Motor neuron (in vitro differentiated cells): ENCODE measurements around the gene ZSCAN23. TPM values are rescaled to one million over a fixed set of nuclear protein-coding genes. Genes with fewer than 3 reads are reported as not detected.
"Not testable (repeated sequence)": the region's sequence is repeated elsewhere in the genome, so short reads cannot be mapped to it uniquely, and the experiment has no call there.

Source experiments
- ATAC-seq, 8 experiments: fragments of 200-7000 bp; cut with Tn5 transposase; replicated peaks in 6 of 8; 2 replicates each; pipeline ENCODE4 v1.8.0; 2021; ENCODE audit warnings: mild to moderate bottlenecking in 8 of 8, moderate library complexity in 8 of 8
- H3K27ac ChIP-seq, 2 donors: fragments of 250-450 bp; sonication (Bioruptor Pico); 2 replicates each; pipeline ENCODE4 v1.9.0; 2021; ENCODE audit warnings: antibody characterized with exemption in 2 of 2, mild to moderate bottlenecking in 2 of 2, moderate library complexity in 1 of 2
- H3K4me1 ChIP-seq, 2 donors: fragments of 250-450 bp; sonication (Bioruptor Pico); replicated peaks in 1 of 2; 2 replicates each; pipeline ENCODE4 v1.6.1; 2021; ENCODE audit warnings: antibody characterized with exemption in 2 of 2, mild to moderate bottlenecking in 2 of 2, moderate library complexity in 1 of 2
- H3K4me3 ChIP-seq, 5 donors: fragments of 250-450 bp; sonication (Bioruptor Pico); 2 replicates each; pipeline ENCODE4 v1.9.0; 2021; ENCODE audit warnings: antibody characterized with exemption in 5 of 5, mild to moderate bottlenecking in 5 of 5, moderate library complexity in 4 of 5
- WGBS, 10 experiments: fragments of 450-650 bp; shearing (Covaris generic); methylation state at CpG; one replicate each; pipeline ENCODE4 v1.0.0; 2022; 5-methylcytosine and 5-hydroxymethylcytosine counted together
- in situ Hi-C, 9 experiments: fragments of 400-800 bp; cut with MboI; loops; one replicate each; pipeline ENCODE4 v1.15.0; 2021; ENCODE audit warnings: low sequenced_read_pairs in 9 of 9, low pct_unique_long_range_greater_than_20kb in 2 of 9; ENCODE audit not compliant: unreplicated experiment in 9 of 9
- total RNA-seq, 8 experiments: library from RNA; unstranded; fragments of 300-600 nt; gene quantifications; 2 replicates each; pipeline versions ENCODE4 v1.2.3 to v1.2.4, GENCODE V29; 2022

The ZSCAN23 gene
- total RNA-seq, 8 experiments from 2014 or later: 2.5 to 11.5 (median 8.1) TPM

DNA sequence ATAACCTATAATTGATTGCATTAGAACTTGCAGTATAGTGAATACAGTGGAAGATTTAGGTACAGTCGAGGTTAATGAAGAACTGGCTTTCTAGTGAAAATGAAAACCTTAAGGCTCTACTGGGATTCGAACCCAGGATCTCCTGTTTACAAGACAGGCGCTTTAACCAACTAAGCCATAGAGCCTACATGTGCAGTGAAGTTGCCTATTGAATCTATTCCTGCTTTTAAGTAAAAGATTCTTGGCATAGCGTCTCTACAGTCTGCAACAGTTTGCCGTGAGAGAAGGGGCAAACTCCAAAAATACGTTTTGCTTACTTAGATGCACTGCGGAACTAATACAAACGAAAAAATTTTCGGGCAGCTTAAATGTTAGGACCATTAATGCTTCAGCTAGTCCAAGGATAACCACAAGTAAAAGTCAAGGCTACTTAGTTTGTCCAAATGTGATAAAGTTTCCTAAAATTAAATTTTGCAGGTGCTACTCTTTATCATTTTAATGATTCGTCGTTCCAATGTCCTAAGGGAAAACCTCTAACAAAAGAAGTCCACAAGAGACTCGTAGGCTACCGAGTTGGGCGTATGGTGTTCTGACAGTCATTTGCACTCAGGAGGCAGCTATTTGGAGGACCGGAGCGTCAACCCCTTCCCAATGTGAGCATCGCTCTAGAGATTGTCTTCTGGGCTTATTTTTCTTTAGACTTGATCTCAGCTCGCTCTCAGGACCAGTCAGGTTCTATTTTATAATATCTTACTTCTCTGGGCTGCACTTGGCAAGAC is 31.3 kb upstream of the ZSCAN23 start:
- Histone ChIP-seq H3K4me1 (no peaks in the 10 kb centered on the region), H3K27ac (no peak overlapping the region), H3K4me3 (peak overlapping the region in 4 of 5 donors; percentile 17 to 38 (median 33))
- 0 to 5% (median 1%) methylated on average over 1 to 18 of the region's 18 CpGs for WGBS, 10 experiments
- peak; percentile 74 to 98 (median 96) for ATAC-seq
- in situ Hi-C loops: loop anchor here in 2 of 9 experiments (25.0 kb wide), 1 partner anchor 213 kb away; no protein-coding TSS in a partner anchor

DNA sequence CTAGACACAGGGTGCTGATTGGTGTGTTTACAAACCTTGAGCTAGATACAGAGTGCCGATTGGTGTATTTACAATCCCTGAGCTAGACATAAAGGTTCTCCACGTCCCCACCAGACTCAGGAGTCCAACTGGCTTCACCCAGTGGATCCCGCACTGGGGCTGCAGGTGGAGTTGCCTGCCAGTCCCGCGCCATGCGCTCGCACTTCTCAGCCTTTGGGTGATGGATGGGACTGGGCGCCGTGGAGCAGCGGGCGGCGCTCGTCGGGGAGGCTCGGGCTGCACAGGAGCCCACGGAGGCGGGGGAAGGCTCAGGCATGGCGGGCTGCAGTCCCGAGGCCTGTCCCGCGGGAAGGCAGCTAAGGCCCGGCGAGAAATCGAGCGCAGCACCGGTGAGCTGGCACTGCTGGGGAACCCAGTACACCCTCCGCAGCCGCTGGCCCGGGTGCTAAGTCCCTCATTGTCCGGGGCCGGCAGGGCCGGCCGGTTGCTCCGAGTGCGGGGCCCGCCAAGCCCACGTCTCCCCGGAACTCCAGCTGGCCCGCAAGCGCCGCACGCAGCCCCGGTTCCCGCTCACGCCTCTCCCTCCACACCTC is 26.0 kb upstream of the ZSCAN23 start:
- H3K4me3 ChIP-seq, in situ Hi-C loops, H3K27ac ChIP-seq, H3K4me1 ChIP-seq, ATAC-seq: not testable (repeated sequence)
- WGBS, 10 experiments: no CpG with 5 or more reads among the region's 45 CpGs

GRCh38 chr6:28468056-28468455 is 24.8 kb upstream of the ZSCAN23 start:
- 39 to 88% (median 75%) methylated on average over 3 to 7 of the region's 7 CpGs; no CpG with 5 or more reads in 1 of the 10 experiments for WGBS, 10 experiments
- Histone ChIP-seq H3K4me1 (no peaks in the 10 kb centered on the region), H3K27ac (no peak overlapping the region), H3K4me3 (no peak overlapping the region)
- in situ Hi-C loops: no loop called here
- no peak for ATAC-seq

DNA sequence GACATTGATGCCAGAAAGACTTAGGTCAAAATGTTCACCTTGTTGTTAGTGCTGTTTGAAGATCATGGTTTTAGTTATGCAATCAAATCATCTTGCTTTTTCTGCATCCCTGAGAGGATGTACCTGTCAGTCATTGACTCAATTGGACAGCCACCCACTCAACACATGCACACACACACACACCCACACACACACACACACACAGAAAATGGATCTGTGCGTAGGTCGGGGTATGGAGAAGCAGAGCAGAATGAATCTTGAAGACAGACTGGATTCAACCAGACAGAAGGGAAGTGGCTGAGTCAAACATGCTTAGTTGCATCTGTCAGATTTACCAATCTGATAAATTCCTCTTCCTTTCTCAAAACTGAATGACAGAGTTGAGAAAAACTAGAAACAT is 19.1 kb upstream of the ZSCAN23 start:
- peak in 5 of 8 experiments; percentile 19 to 56 (median 50) for ATAC-seq
- in situ Hi-C loops: no loop called here
- Histone ChIP-seq H3K27ac (no peak overlapping the region), H3K4me3 (no peak overlapping the region), H3K4me1 (no peaks in the 10 kb centered on the region)
- WGBS, 10 experiments: 57 to 73% (median 61%) methylated on average over 2 of the region's 2 CpGs; no CpG with 5 or more reads in 7 of the 10 experiments

GRCh38 chr6:28458568-28458967 is 15.3 kb upstream of the ZSCAN23 start:
- no peak overlapping the region for H3K27ac ChIP-seq
- peak in 3 of 8 experiments; percentile 53 to 82 (median 61) for ATAC-seq
- in situ Hi-C loops: no loop called here
- WGBS, 10 experiments: 0 to 100% (median 67%) methylated on average over 1 of the region's 1 CpG
- no peaks in the 10 kb centered on the region for H3K4me1 ChIP-seq
- H3K4me3 ChIP-seq: no peak overlapping the region

- in situ Hi-C loops: no loop called here
- H3K4me3 ChIP-seq: no peak overlapping the region
- no peak overlapping the region for H3K27ac ChIP-seq
- WGBS, 10 experiments: 30 to 100% (median 100%) methylated on average over 1 of the region's 1 CpG; no CpG with 5 or more reads in 2 of the 10 experiments
- no peaks in the 10 kb centered on the region for H3K4me1 ChIP-seq
- no peak for ATAC-seq
Measured at GRCh38 chr6:28449056-28449455, 5.8 kb upstream of the ZSCAN23 start.

DNA sequence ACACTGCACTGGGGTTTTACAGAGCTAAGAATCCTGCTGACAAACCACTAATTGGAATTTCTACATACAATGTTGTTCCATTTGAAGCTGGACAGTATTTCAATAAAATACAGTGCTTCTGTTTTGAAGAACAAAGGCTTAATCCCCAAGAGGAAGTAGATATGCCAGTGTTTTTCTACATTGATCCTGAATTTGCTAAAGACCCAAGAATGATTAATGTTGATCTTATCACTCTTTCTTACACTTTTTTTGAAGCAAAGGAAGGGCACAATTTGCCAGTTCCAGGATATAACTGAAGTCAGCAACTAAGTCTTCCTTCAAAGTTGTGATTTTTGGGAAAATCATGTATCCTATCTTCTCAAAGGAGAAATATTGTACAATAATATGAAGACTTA is 4.2 kb upstream of the ZSCAN23 start:
- peak overlapping the region; percentile 36 to 60 (median 39) for H3K4me3 ChIP-seq
- H3K27ac ChIP-seq, ATAC-seq, in situ Hi-C loops, H3K4me1 ChIP-seq: not testable (repeated sequence)

DNA sequence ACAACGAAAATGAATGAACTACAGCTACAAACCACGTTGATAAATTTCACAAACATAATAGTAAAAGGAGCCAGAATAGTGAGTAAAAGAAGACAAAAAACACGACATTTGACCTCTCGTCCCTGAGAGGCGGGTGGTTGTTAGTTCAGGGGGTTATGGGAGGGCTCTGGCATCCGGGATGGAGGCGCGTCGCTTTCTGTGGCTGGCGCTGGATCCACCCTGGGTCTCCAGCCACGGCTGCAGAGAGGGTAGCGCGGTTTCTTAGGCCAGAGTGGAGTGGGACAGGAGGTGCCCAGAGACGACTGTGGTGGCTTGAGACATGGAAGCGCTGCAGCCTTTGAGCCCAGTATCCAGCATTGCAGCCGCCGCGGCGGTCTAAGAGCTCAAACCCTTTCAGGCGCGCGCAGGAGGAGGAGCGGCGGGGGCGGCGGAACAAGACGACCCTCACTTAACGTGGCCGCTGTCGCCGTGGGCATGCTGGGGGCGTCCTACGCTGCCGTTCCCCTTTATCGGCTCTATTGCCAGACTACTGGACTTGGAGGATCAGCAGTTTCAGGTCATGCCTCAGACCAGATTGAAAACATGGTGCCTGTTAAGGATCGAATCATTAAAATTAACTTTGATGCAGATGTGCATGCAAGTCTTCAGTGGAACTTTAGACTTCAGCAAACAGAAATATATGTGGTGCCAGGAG is 3.7 kb upstream of the ZSCAN23 start:
- Histone ChIP-seq H3K4me3 (peak overlapping the region; percentile 36 to 60 (median 39)), H3K4me1 (peaks cover 3 to 5% of the 10 kb centered on the region in 2 donors), H3K27ac (no peak overlapping the region)
- 0 to 40% (median 14%) methylated on average over 1 to 14 of the region's 36 CpGs; no CpG with 5 or more reads in 1 of the 10 experiments for WGBS, 10 experiments
- in situ Hi-C loops: no loop called here
- peak; percentile 9 to 60 (median 28) for ATAC-seq

GRCh38 chr6:28444759-28445158 is 1.5 kb upstream of the ZSCAN23 start:
- WGBS, 10 experiments: 0 to 100% (median 93%) methylated on average over 1 to 3 of the region's 3 CpGs; no CpG with 5 or more reads in 4 of the 10 experiments
- H3K27ac ChIP-seq, ATAC-seq, H3K4me3 ChIP-seq, H3K4me1 ChIP-seq, in situ Hi-C loops: not testable (repeated sequence)

- H3K4me3 ChIP-seq: peak overlapping the region; percentile 50 to 93 (median 86)
- WGBS, 10 experiments: 24 to 66% (median 47%) methylated on average over 2 to 7 of the region's 7 CpGs
- ATAC-seq: peak in 2 of 8 experiments; percentile 5 to 18
- H3K4me1 ChIP-seq: peaks cover 3 to 5% of the 10 kb centered on the region in 2 donors
- in situ Hi-C loops: no loop called here
- H3K27ac ChIP-seq: no peak overlapping the region
Measured at GRCh38 chr6:28442586-28442985, 705 bp downstream of the ZSCAN23 start.

GRCh38 chr6:28436404-28436803 is 6.9 kb downstream of the ZSCAN23 start:
- 67 to 100% (median 76%) methylated on average over 1 to 3 of the region's 3 CpGs; no CpG with 5 or more reads in 1 of the 10 experiments for WGBS, 10 experiments
- ATAC-seq: no peak
- no peak overlapping the region for H3K27ac ChIP-seq
- H3K4me3 ChIP-seq: no peak overlapping the region
- H3K4me1 ChIP-seq: no peaks in the 10 kb centered on the region
- in situ Hi-C loops: no loop called here

GRCh38 chr6:28433119-28433518 is 10.2 kb downstream of the ZSCAN23 start:
- Histone ChIP-seq H3K4me1 (no peaks in the 10 kb centered on the region), H3K27ac (no peak overlapping the region), H3K4me3 (no peak overlapping the region)
- in situ Hi-C loops: no loop called here
- no peak for ATAC-seq

DNA sequence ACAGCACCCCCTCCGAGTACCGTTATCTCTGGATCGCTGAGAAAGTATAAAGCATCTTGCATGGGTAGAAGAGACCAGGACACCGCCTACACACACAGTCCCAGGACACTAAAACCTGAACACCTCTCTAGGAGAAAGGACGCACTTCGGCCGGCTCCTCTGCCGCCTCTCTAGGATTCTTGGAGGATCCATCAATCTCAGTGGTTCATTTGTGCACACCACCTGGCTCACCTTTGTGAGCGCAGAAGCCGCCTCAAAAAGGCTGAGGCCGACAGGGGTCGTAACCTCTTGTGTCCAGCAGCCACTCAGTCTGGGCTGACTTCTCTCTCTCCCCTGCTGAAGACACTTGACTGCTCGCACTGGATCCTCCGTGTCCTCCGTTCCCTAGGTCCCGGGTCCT is 13.5 kb downstream of the ZSCAN23 start:
- ATAC-seq: no peak
- whole genome bisulfite sequencing, 10 experiments: 84 to 100% (median 96%) methylated on average over 2 to 9 of the region's 16 CpGs; no CpG with 5 or more reads in 3 of the 10 experiments
- H3K4me1 ChIP-seq: no peaks in the 10 kb centered on the region
- H3K4me3 ChIP-seq: no peak overlapping the region
- no peak overlapping the region for H3K27ac ChIP-seq
- in situ Hi-C loops: no loop called here
